Endothelial cell of hepatic sinusoid (primary cell): Measurements from ENCODE around the gene ALDH16A1.

Source experiments
- in situ Hi-C: cut with HindIII; loops from 2 replicates; pipeline ENCODE4 v1.10.0; 2017; ENCODE audit warnings: low sequenced_read_pairs

ALDH16A1 gene

GRCh38 chr19:49487277-49488045 lies 34.4 kb downstream of the ALDH16A1 start, which contains the start of gene RPL13A:
Gene RPL13A (plus strand): TSS chr19:49487608. CDS start chr19:49487630, 22 bp downstream.
- in situ Hi-C loops: no loop called here

- in situ Hi-C loops: no loop called here
These were observed 35.2 kb downstream of the ALDH16A1 start for GRCh38 chr19:49488046-49488862.

GRCh38 chr19:49488863-49489537 lies 36.0 kb downstream of the ALDH16A1 start:
- in situ Hi-C loops: no loop called here

GRCh38 chr19:49489601-49490167 lies 36.7 kb downstream of the ALDH16A1 start:
- in situ Hi-C loops: no loop called here

GRCh38 chr19:49490287-49491029 lies 37.4 kb downstream of the ALDH16A1 start:
- in situ Hi-C loops: no loop called here

GRCh38 chr19:49491030-49491803 lies 38.2 kb downstream of the ALDH16A1 start:
- in situ Hi-C loops: no loop called here

GRCh38 chr19:49491804-49492572 lies 39.0 kb downstream of the ALDH16A1 start:
- in situ Hi-C loops: no loop called here

GRCh38 chr19:49492573-49493405 lies 39.8 kb downstream of the ALDH16A1 start:
- in situ Hi-C loops: no loop called here

- in situ Hi-C loops: no loop called here
These were observed 43.6 kb downstream of the ALDH16A1 start for GRCh38 chr19:49496574-49497008.

GRCh38 chr19:49497047-49497788 lies 44.2 kb downstream of the ALDH16A1 start:
- in situ Hi-C loops: no loop called here

- in situ Hi-C loops: no loop called here
These were observed 44.7 kb downstream of the ALDH16A1 start for GRCh38 chr19:49497789-49498103.

- in situ Hi-C loops: no loop called here
These were observed 45.5 kb downstream of the ALDH16A1 start for GRCh38 chr19:49498475-49498874.

- in situ Hi-C loops: no loop called here
These were observed 46.1 kb downstream of the ALDH16A1 start for GRCh38 chr19:49499030-49499670.

- in situ Hi-C loops: no loop called here
These were observed 50.0 kb downstream of the ALDH16A1 start for GRCh38 chr19:49502866-49503581.

- in situ Hi-C loops: no loop called here
These were observed 50.5 kb downstream of the ALDH16A1 start for GRCh38 chr19:49503582-49503962.

- in situ Hi-C loops: no loop called here
These were observed 53.6 kb downstream of the ALDH16A1 start for GRCh38 chr19:49506575-49507105.
